NCI-H187 treated with DMSO at 0.1 percent for 48 hours (cell line): Measurements from ENCODE around the gene GABRB2.
"Not testable (repeated sequence)": the region's sequence is repeated elsewhere in the genome, so short reads cannot be mapped to it uniquely, and the experiment has no call there.

ENCODE experiments used
- DNase-seq: peaks from one replicate; lab custom pipeline; 2025; lab: John Stamatoyannopoulos, UW

GABRB2 gene

GRCh38 chr5:161546470-161547301 lies at the start of gene GABRB2:
Gene GABRB2, minus strand, starts transcription at chr5:161546725. Its CDS starts 82 bp downstream, at chr5:161546643.
- no peak for DNase-seq

GRCh38 chr5:161585798-161586197 lies 39.3 kb upstream of the GABRB2 start:
- no peak for DNase-seq

GRCh38 chr5:161580621-161581020 lies 34.1 kb upstream of the GABRB2 start:
- DNase-seq, result no peak

- DNase-seq, result no peak
Observed at GRCh38 chr5:161572914-161573313, 26.4 kb upstream of the GABRB2 start.

GRCh38 chr5:161566081-161566480 lies 19.6 kb upstream of the GABRB2 start:
- DNase-seq, result no peak

- no peak for DNase-seq
Observed at GRCh38 chr5:161562446-161562845, 15.9 kb upstream of the GABRB2 start.

GRCh38 chr5:161549106-161549505 lies 2.6 kb upstream of the GABRB2 start:
- DNase-seq, result no peak

- DNase-seq, result no peak
Observed at GRCh38 chr5:161548487-161549094, 2.1 kb upstream of the GABRB2 start.

GRCh38 chr5:161547738-161548486 lies 1.4 kb upstream of the GABRB2 start:
- DNase-seq, result no peak

GRCh38 chr5:161547406-161547737 lies 847 bp upstream of the GABRB2 start:
- no peak for DNase-seq

GRCh38 chr5:161546095-161546469 lies 443 bp downstream of the GABRB2 start:
- DNase-seq, result no peak

- DNase-seq, result no peak
Observed at GRCh38 chr5:161545344-161546094, 1.0 kb downstream of the GABRB2 start.

GRCh38 chr5:161544350-161544765 lies 2.2 kb downstream of the GABRB2 start:
- no peak for DNase-seq

GRCh38 chr5:161539016-161539415 lies 7.5 kb downstream of the GABRB2 start:
- no peak for DNase-seq

GRCh38 chr5:161535762-161536161 lies 10.8 kb downstream of the GABRB2 start:
- DNase-seq, result no peak

- DNase-seq, result peak; percentile 37
Observed at GRCh38 chr5:161530700-161531099, 15.8 kb downstream of the GABRB2 start.

- DNase-seq, result no peak
Observed at GRCh38 chr5:161513942-161514341, 32.6 kb downstream of the GABRB2 start.

GRCh38 chr5:161507591-161507990 lies 38.9 kb downstream of the GABRB2 start:
- no peak for DNase-seq

GRCh38 chr5:161505160-161505559 lies 41.4 kb downstream of the GABRB2 start:
- DNase-seq, result not testable (repeated sequence)

GRCh38 chr5:161498531-161498930 lies 48.0 kb downstream of the GABRB2 start:
- no peak for DNase-seq

- no peak for DNase-seq
Observed at GRCh38 chr5:161483721-161484120, 62.8 kb downstream of the GABRB2 start.

- no peak for DNase-seq
Observed at GRCh38 chr5:161481922-161482321, 64.6 kb downstream of the GABRB2 start.
